MM.1S (cell line): ENCODE data around the gene NUP62.

ENCODE experiments used
- DNase-seq: peaks from one replicate; pipeline ENCODE4 v3.0.0-alpha.2; 2015
- H2AFZ ChIP-seq: fragments of 300-600 bp; sonication (generic); 2 replicates; pipeline ENCODE4 v1.6.0; 2016; ENCODE audit warnings: antibody characterized with exemption, low read length
- H3F3A ChIP-seq: fragments of 300-600 bp; sonication (generic); 2 replicates; pipeline ENCODE4 v1.6.1; 2016; ENCODE audit warnings: mild to moderate bottlenecking, antibody characterized with exemption, low read length, moderate library complexity, mixed read lengths; ENCODE audit not compliant: insufficient read depth
- H3K27ac ChIP-seq: fragments of 300-600 bp; sonication (generic); 2 replicates; pipeline ENCODE4 v1.5.1; 2016; ENCODE audit warnings: mild to moderate bottlenecking, low read length
- H3K27me3 ChIP-seq: fragments of 300-600 bp; sonication (generic); replicated peaks from 2 replicates; pipeline ENCODE4 v1.6.0; 2016; ENCODE audit warnings: low read length; ENCODE audit not compliant: insufficient read depth
- H3K36me3 ChIP-seq: fragments of 300-600 bp; sonication (generic); replicated peaks from 2 replicates; pipeline ENCODE4 v1.6.1; 2016; ENCODE audit warnings: mild to moderate bottlenecking, low read length, mixed read lengths; ENCODE audit not compliant: insufficient read depth
- H3K4me1 ChIP-seq: fragments of 300-600 bp; sonication (generic); 2 replicates; pipeline ENCODE4 v1.6.1; 2016; ENCODE audit warnings: low read length, mixed read lengths
- H3K4me2 ChIP-seq: fragments of 300-600 bp; sonication (generic); 2 replicates; pipeline ENCODE4 v1.6.0; 2016; ENCODE audit warnings: low read depth, low read length
- H3K4me3 ChIP-seq: fragments of 300-600 bp; sonication (generic); 2 replicates; pipeline ENCODE4 v1.5.1; 2016; ENCODE audit warnings: low read length, mixed read lengths
- H3K79me2 ChIP-seq: fragments of 300-600 bp; sonication (generic); 2 replicates; pipeline ENCODE4 v1.6.1; 2016; ENCODE audit warnings: mixed run types, low read length, mixed read lengths
- H3K9ac ChIP-seq: fragments of 300-600 bp; sonication (generic); 2 replicates; pipeline ENCODE4 v1.6.1; 2016; ENCODE audit warnings: low read length, mixed read lengths
- H3K9me2 ChIP-seq: fragments of 300-600 bp; sonication (generic); replicated peaks from 2 replicates; pipeline ENCODE4 v1.6.1; 2016; ENCODE audit warnings: mild to moderate bottlenecking, low read length, mixed read lengths; ENCODE audit not compliant: insufficient read depth
- H3K9me3 ChIP-seq: fragments of 300-600 bp; sonication (generic); replicated peaks from 2 replicates; pipeline ENCODE4 v1.6.1; 2016; ENCODE audit warnings: mild to moderate bottlenecking, low read length, mixed read lengths; ENCODE audit not compliant: insufficient read depth
- H4K20me1 ChIP-seq: fragments of 300-600 bp; sonication (generic); 2 replicates; pipeline ENCODE4 v1.6.1; 2016; ENCODE audit warnings: mild to moderate bottlenecking, low read length, moderate library complexity, mixed read lengths; ENCODE audit not compliant: insufficient read depth
- EZH2 ChIP-seq: fragments of 300-600 bp; sonication (generic); optimal IDR thresholded peaks from 2 replicates; pipeline ENCODE3; 2017; ENCODE audit warnings: low read depth, mild to moderate bottlenecking, antibody characterized with exemption, low read length, mixed read lengths
- EZH2phosphoT487 ChIP-seq: fragments of 300-600 bp; sonication (generic); IDR thresholded peaks from 2 replicates; pipeline ENCODE4 v1.6.1; 2018; ENCODE audit warnings: antibody characterized with exemption, low read length
- TF ChIP-seq, protein P1 (sequence below): fragments of 300-600 bp; sonication (generic); IDR thresholded peaks from 2 replicates; pipeline ENCODE4 v1.5.1; 2016; ENCODE audit warnings: antibody characterized with exemption, low read length, mixed read lengths

The NUP62 gene

DNA sequence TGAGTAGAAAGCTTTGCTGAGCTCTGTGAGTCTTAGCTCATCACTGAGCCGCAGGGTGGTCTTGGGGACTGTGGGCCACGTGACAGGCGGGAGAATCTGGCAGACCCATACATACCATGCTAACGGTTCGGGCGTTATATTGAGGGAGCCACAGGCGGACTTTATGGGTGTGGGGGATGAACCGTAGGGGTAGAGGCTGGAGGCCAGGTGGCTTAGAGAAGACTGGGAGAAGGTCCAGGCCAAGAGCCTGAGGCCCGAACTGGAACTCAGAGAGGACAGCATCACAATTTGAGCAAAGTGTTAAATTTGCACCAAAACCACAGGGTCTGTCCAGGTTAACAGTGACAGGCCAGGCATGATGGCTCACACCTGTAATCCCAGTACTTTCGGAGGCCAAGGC lies 15.6 kb downstream of the NUP62 start:
- peaks cover 4% of the 10 kb centered on the region; the same call in 1 of the 2 replicates for H4K20me1 ChIP-seq
- no peak for TF ChIP-seq EZH2
- TF ChIP-seq, protein P1, sequence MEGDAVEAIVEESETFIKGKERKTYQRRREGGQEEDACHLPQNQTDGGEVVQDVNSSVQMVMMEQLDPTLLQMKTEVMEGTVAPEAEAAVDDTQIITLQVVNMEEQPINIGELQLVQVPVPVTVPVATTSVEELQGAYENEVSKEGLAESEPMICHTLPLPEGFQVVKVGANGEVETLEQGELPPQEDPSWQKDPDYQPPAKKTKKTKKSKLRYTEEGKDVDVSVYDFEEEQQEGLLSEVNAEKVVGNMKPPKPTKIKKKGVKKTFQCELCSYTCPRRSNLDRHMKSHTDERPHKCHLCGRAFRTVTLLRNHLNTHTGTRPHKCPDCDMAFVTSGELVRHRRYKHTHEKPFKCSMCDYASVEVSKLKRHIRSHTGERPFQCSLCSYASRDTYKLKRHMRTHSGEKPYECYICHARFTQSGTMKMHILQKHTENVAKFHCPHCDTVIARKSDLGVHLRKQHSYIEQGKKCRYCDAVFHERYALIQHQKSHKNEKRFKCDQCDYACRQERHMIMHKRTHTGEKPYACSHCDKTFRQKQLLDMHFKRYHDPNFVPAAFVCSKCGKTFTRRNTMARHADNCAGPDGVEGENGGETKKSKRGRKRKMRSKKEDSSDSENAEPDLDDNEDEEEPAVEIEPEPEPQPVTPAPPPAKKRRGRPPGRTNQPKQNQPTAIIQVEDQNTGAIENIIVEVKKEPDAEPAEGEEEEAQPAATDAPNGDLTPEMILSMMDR = no peak
- TF ChIP-seq EZH2phosphoT487 = no peak
- H3K9me3 ChIP-seq = no peaks in the 10 kb centered on the region
- H2AFZ ChIP-seq = no peak overlapping the region
- no peak overlapping the region for H3K4me3 ChIP-seq
- peaks cover 9% of the 10 kb centered on the region; the same call in 1 of the 2 replicates for H3K36me3 ChIP-seq
- peaks cover 88% of the 10 kb centered on the region for H3K79me2 ChIP-seq
- no peak overlapping the region for H3K4me2 ChIP-seq
- no peak for DNase-seq
- H3K9me2 ChIP-seq = no peaks in the 10 kb centered on the region
- H3K4me1 ChIP-seq = no peaks in the 10 kb centered on the region
- H3K27ac ChIP-seq = no peak overlapping the region
- no peaks in the 10 kb centered on the region for H3K27me3 ChIP-seq
- no peaks in the 10 kb centered on the region for H3F3A ChIP-seq
- H3K9ac ChIP-seq = no peak overlapping the region

DNA sequence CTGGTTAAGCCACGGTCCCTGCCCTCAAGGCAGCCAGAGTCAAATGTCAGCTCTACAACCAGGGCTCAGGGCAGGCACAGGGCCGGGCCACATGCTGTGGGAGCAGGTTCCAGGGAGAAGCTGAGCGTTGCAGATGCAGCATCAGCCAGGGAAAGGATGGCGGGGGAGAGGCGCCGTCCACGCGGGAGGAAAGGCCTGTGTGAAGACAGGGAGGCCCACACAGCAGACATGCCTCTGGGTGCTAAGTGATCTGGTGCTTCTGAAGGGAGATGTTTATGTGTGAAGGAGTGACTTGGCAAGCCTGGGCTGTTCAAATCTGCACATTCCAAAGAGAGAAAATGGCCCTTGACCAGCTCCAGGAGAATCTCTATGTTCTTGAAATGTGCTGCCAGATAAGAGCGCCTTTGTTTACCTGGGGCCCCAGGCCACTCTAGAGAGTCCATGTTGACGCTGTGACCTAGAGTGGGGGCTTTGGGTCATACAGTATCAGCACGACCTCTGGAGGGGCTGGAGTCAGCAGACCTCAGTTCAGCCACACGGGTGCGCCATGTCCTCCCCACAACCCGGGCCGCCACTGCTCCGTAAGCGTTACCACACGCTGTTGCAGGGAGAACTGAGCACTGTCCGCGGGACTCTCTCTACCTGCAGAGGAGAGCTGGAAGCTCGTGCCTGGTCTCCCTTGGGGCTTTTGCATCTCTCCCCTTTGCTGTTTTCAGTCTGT lies 16.2 kb downstream of the NUP62 start:
- Histone ChIP-seq H3K9me3 (no peaks in the 10 kb centered on the region), H3K9me2 (no peaks in the 10 kb centered on the region), H3K4me3 (no peak overlapping the region), H2AFZ (no peak overlapping the region), H3K79me2 (peaks cover 89% of the 10 kb centered on the region), H3F3A (no peaks in the 10 kb centered on the region), H3K36me3 (peaks cover 15% of the 10 kb centered on the region; the same call in 1 of the 2 replicates), H3K27ac (no peak overlapping the region), H3K27me3 (no peaks in the 10 kb centered on the region), H3K4me2 (no peak overlapping the region), H4K20me1 (peaks cover 8% of the 10 kb centered on the region; the same call in 1 of the 2 replicates), H3K4me1 (no peaks in the 10 kb centered on the region), H3K9ac (no peak overlapping the region)
- no peak for DNase-seq
- no peak for TF ChIP-seq EZH2phosphoT487
- TF ChIP-seq, protein P1 = no peak
- no peak for TF ChIP-seq EZH2

DNA sequence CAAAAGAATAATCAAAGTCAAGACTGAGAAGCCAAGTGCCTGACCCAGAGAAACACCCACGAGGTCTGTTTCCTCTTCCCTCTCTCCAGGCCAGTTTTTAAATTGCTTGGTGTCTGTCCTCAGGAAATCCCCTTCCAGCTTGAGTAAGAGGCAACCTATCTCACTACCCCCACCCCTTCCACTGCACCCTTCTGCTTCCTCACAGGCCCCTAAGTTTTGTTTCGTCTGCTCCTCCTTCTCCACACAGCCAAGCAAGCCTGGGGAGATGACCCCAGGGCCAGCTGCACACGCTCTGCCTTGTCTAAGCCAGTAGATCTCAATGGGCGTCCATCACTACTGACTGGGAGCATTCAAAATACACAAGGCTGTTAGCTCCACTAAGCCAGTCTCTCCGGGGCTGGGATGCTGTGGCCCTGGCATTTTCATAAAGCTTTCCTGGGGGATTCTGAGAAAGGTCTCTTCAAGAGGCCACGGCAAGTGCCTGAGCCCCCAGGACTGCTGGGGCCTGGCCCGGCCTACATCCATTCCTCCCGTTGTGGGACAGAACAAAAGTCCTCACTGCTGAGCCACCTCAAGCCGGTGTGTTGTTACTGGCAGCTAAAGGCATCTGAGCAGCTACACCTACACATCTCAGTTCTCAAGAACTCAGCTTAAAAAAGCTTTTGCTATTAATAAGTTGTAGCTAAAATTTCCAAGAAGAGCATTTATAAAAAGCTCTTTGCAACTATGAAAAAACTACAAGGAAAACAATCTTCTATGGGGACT lies 17.7 kb downstream of the NUP62 start:
- Histone ChIP-seq H3K4me3 (no peak overlapping the region), H3K79me2 (peaks cover 79% of the 10 kb centered on the region), H3K9ac (no peak overlapping the region), H2AFZ (no peak overlapping the region), H3F3A (no peaks in the 10 kb centered on the region; the same call in 1 of the 2 replicates), H3K27ac (no peak overlapping the region), H3K36me3 (peaks cover 16% of the 10 kb centered on the region; the same call in 1 of the 2 replicates), H4K20me1 (peaks cover 6% of the 10 kb centered on the region; the same call in 1 of the 2 replicates), H3K9me3 (no peaks in the 10 kb centered on the region), H3K4me1 (no peaks in the 10 kb centered on the region), H3K4me2 (no peak overlapping the region), H3K9me2 (no peaks in the 10 kb centered on the region), H3K27me3 (no peaks in the 10 kb centered on the region)
- DNase-seq = no peak
- TF ChIP-seq EZH2 (no peak), EZH2phosphoT487 (no peak)
- TF ChIP-seq, protein P1 = no peak
